Mesothelial cell of epicardium (in vitro differentiated cells): ENCODE measurements around the gene DLL3. TPM values are rescaled to one million over a fixed set of nuclear protein-coding genes. Genes with fewer than 3 reads are reported as not detected.

ENCODE experiments used
- DNase-seq, 2 experiments: peaks; one replicate each; pipeline ENCODE4 v3.0.0; 2021; ENCODE audit warnings: low spot score in 2 of 2; ENCODE audit not compliant: unreplicated experiment in 2 of 2
- H3K27ac Mint-ChIP-seq: 2 replicates; pipeline ENCODE4 v1.8.0; 2021; ENCODE audit warnings: mixed read lengths
- H3K27me3 Mint-ChIP-seq: 2 replicates; pipeline ENCODE4 v1.8.0; 2021; ENCODE audit warnings: low read depth, mixed read lengths
- H3K36me3 Mint-ChIP-seq: 2 replicates; pipeline ENCODE4 v1.8.0; 2021; ENCODE audit warnings: mixed read lengths
- H3K4me1 Mint-ChIP-seq: 2 replicates; pipeline ENCODE4 v1.8.0; 2021; ENCODE audit warnings: mixed read lengths
- H3K4me3 Mint-ChIP-seq: 2 replicates; pipeline ENCODE4 v1.8.0; 2021; ENCODE audit warnings: mild to moderate bottlenecking, moderate library complexity, mixed read lengths
- H3K9me3 Mint-ChIP-seq: 2 replicates; pipeline ENCODE4 v1.8.0; 2021; ENCODE audit warnings: mixed read lengths
- total RNA-seq: library from RNA; stranded (reverse); gene quantifications from 3 replicates; pipeline ENCODE4 v1.2.1, GENCODE V29; 2021
- TF ChIP-seq, protein P1 (sequence below): fragments of 200-600 bp; sonication (generic); IDR thresholded peaks from one replicate; pipeline ENCODE4 v1.5.0; 2021; ENCODE audit warnings: antibody characterized with exemption; ENCODE audit not compliant: unreplicated experiment

The DLL3 gene
- total RNA-seq, 1 donor from 2014 or later = 0.40 TPM

DNA sequence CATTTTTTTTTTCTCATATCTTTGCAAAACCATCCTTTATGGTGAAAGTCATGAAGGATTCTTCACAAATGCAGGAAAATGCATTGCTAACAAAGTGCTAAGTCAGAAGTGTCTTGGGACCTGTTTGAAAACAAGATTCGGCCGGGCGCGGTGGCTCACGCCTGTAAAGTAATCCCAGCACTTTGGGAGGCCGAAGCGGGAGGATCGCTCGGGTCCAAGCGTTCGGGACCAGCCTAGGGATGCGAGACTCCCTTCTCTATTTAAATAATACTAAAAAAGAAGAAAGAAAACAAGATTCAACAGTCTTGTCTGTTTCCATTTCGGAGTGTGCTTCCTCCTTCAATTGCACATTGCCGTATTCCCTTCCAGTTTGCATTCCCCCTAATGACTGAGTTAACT is 33.1 kb downstream of the DLL3 start:
- Mint-ChIP-seq H3K4me1 (peaks cover 12% of the 10 kb centered on the region), H3K27me3 (no peaks in the 10 kb centered on the region), H3K36me3 (peaks cover 6% of the 10 kb centered on the region), H3K9me3 (no peaks in the 10 kb centered on the region), H3K27ac (peak overlapping the region; percentile 92), H3K4me3 (peak overlapping the region; percentile 92)
- no peak for DNase-seq
- TF ChIP-seq, protein P1, sequence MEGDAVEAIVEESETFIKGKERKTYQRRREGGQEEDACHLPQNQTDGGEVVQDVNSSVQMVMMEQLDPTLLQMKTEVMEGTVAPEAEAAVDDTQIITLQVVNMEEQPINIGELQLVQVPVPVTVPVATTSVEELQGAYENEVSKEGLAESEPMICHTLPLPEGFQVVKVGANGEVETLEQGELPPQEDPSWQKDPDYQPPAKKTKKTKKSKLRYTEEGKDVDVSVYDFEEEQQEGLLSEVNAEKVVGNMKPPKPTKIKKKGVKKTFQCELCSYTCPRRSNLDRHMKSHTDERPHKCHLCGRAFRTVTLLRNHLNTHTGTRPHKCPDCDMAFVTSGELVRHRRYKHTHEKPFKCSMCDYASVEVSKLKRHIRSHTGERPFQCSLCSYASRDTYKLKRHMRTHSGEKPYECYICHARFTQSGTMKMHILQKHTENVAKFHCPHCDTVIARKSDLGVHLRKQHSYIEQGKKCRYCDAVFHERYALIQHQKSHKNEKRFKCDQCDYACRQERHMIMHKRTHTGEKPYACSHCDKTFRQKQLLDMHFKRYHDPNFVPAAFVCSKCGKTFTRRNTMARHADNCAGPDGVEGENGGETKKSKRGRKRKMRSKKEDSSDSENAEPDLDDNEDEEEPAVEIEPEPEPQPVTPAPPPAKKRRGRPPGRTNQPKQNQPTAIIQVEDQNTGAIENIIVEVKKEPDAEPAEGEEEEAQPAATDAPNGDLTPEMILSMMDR = no peak

GRCh38 chr19:39532233-39533002 is 33.7 kb downstream of the DLL3 start, which contains the start of gene EID2B:
Gene EID2B (minus strand): TSS chr19:39532852. CDS start chr19:39532802, 50 bp downstream.
- H3K36me3 Mint-ChIP-seq = peaks cover 6% of the 10 kb centered on the region
- peak within 1 kb of the TSS; percentile 92 for H3K4me3 Mint-ChIP-seq
- TF ChIP-seq, protein P1 = peak; percentile 83
- peaks cover 14% of the 10 kb centered on the region for H3K4me1 Mint-ChIP-seq
- H3K9me3 Mint-ChIP-seq = no peaks in the 10 kb centered on the region
- peak within 1 kb of the TSS; percentile 92 for H3K27ac Mint-ChIP-seq
- no peaks in the 10 kb centered on the region for H3K27me3 Mint-ChIP-seq
- DNase-seq = peak; percentile 95 to 98

DNA sequence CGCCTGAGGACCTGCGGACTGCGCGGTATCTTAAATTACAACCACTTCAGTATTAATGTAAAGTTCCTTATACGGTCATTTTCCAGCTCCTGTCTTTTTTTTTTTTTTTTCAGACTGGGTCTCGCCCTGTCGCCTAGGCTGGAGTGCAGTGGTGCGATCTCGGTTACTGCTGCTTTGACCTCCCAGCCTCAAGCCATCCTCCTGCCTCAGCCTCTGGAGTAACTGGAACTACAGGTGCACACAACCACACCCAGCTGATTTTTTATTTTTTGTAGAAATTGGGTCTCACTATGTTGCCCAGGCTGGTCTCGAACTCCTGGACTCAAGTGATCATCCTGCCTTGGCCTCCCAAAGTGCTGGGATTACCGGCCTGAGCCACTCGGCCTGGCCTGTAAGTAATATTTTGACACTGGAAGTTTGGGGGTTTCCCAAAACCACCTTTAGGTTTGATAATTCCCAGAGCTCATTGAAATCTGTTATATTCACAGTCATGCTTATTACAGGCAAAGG is 34.3 kb downstream of the DLL3 start:
- peak overlapping the region; percentile 92 for H3K4me3 Mint-ChIP-seq
- H3K27me3 Mint-ChIP-seq = no peaks in the 10 kb centered on the region

DNA sequence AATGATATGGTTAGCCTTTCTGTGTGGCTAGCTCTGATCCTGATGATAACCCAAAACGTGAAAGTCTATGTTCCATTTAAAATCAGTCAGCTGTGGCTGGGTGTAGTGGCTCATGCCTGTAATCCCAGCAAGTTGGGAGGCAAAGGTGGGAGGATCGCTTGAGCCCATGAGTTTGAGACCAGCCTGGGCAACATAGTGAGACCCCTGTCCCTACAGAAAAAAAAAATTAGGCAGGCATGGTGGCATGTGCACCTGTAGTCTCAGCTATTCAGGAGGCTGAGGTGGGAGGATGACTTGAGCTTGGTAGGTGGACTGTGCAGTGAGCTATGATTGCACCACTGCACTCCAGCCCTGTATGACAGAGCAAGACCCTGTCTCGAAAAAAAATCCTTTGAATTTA is 35.0 kb downstream of the DLL3 start:
- Mint-ChIP-seq H3K9me3 (no peaks in the 10 kb centered on the region), H3K4me3 (no peak overlapping the region), H3K27me3 (no peaks in the 10 kb centered on the region), H3K4me1 (peaks cover 21% of the 10 kb centered on the region), H3K27ac (no peak overlapping the region), H3K36me3 (peaks cover 3% of the 10 kb centered on the region)
- no peak for DNase-seq
- TF ChIP-seq, protein P1 = no peak

More for the DNA sequence above, 34.3 kb downstream of the DLL3 start:
- no peak overlapping the region for H3K27ac Mint-ChIP-seq
- TF ChIP-seq, protein P1 = peak; percentile 34
- H3K9me3 Mint-ChIP-seq = no peaks in the 10 kb centered on the region
- peaks cover 16% of the 10 kb centered on the region for H3K4me1 Mint-ChIP-seq
- DNase-seq = no peak
- peaks cover 8% of the 10 kb centered on the region for H3K36me3 Mint-ChIP-seq

DNA sequence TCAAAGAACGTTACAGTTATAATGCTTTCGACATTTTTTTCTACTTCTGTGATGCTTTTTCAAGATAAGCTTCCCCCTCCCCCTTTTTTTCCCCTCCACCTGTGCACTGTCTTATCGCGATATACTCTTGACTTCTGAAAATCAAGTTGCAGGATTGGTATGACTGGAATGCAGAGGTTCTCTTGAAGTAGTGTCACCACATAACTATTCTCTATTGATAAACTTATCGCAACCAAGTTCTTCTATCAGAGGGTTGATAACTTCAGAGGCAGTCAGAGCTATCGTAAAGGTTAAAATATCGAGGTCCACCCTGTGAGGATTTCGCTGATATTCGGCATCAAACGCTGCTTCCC is 40.4 kb downstream of the DLL3 start:
- Mint-ChIP-seq H3K27ac (peak overlapping the region; percentile 99), H3K27me3 (no peaks in the 10 kb centered on the region), H3K9me3 (no peaks in the 10 kb centered on the region), H3K4me1 (peaks cover 24% of the 10 kb centered on the region), H3K36me3 (peaks cover 3% of the 10 kb centered on the region), H3K4me3 (peak overlapping the region; percentile 87)
- no peak for DNase-seq
- TF ChIP-seq, protein P1 = no peak
